Measurements from ENCODE around the gene MAL.
"Not testable (repeated sequence)": the region's sequence is repeated elsewhere in the genome, so short reads cannot be mapped to it uniquely, and the experiment has no call there.

Gene MAL

DNA sequence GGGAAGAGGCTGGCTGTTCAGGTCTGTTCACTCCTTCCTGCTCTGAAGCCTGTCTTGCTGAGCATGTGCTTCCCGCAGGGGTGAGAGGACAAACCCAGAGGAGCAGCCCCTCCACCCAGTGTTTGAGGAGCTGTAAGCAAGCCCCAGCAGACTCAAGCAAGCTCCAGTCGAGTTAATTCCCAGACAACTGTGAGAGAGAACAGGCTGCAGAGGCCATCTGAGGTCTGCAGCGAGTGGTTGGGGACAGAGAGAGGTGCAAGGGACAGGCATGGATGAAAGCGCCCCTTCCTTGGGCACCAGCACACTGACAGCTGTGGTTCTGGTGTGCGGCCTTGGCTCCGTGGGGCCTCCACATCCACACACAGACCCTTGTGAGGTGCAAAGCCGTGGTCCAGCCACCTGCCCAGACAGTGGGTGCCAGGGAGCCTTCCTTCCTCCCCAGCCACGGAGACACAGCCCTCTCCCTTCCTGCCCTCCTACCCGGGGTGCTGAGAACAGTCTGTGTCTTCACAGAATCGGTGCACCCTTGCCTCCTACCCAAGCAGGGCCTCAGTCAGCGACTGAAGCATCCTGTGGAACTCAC is 36.2 kb downstream of the MAL start:
- no peak for DNase-seq (ENCODE audit: low read depth)

DNA sequence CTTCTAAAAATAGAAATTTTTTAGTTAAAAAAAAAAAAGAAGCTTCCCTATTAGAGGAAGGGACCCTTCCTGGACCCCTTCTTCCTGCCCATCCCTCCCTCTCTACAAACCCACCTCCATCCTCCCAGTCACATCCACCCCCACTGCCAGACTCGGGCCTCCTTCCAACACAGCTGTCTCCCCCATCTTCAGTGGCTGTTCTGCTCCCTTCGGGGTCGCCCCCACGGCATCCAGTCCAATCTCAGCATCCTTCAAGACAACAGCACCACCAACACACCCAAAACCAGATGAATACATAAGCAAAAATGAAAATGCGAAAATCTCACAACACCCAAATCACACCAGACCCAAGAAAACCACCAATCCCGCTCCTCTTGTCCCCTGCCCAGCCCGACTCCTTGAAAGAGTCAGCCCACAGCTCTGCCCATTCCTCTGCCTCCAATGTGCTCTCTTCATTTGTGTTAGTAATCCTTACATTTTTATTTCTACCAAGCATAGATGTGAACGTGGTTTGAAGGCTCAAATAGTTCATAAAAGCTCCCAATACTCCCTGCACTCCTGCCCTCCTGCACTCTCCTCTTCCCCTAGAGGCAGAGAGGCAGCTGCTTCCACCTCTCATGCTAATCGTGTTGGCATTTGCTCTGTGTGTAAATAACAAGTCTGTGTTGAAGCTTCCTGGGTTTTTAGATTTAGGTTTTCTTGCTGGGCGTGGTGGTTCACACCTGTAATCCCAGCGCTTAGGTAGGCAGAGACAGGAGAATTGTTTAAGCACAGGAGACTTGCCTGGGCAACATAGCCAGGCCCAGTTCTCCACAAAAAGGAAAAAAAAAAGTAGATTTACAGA is 37.0 kb downstream of the MAL start:
- DNase-seq (ENCODE audit: low read depth) = no peak

DNA sequence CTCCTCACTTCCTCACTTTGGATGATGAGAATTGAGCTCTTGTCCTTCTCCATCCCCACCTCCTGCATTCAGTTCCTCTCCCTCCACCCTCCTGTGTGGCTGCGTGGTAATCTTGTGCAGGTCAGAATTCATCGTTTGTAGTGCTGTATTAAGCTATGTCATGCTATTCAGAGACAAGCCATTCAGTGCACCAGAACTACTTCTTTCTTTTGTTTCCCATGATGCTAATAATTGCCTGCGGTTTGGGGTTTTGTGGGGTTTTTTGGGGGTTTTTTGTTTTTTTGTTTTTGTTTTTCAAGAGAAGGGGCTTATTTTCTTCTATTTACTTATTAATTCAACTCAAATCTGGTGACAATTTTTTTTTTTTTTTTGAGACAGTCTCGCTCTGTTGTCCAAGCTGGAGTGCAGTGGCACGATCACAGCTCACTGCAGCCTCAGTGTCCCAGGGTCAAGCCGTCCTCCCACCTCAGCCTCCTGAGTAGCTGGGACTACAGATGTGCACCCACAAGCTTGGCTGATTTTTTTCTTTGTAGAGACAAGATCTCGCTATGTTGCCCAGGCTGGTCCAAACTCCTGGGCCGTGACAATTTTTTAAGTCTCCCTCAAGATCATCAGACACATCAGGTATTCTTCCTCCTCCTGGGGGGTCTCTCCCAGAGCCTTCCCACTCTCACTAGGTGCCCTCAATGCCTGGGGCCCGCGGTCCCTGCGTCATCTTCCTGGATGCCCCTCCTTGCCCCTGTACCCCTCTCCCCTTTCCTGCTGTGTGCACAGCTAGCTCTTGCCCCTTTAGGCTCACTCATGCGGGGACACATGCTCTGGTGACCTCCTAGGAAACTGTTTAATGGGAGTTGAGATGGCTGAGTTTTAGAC is 37.8 kb downstream of the MAL start:
- no peak for DNase-seq (ENCODE audit: low read depth)

DNA sequence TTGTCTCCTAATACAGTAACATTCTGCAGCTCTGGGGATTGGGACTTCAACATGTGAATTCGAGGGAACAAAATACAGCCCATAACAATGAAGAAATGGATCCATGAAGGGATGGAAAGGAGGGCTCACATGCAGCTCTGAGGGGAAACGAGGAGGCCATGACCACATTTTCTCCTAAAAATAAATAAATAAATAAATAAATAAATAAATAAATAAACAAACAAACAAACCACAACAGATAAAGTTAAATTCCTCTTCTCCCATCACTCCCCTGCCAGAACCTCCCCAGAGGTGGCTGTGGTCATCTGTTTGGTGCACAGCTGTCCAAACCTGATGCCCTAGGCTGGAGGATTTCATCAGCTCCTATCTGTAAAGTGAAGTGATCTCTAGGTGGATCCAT is 42.7 kb downstream of the MAL start:
- no peak for DNase-seq (ENCODE audit: low read depth)

DNA sequence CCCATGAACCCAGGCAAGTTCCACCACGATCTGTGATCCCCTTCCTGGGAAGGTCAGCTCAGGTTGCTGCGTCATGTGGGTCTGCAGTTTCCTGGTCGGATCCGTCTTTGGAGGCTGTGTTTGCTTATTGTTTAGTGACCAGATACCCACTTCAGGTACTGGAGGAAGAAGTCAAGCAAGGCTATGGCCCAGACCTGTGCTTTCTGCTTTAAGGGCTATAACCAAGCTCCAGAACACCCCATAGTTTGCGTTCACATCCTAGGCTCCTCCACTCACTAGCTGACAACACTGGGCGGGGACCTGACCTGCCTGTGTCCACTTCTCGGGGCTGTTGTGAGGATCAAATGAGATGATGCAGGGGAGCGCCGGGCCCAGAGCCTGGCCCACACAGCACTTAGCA is 44.0 kb downstream of the MAL start:
- no peak for DNase-seq (ENCODE audit: low read depth)

DNA sequence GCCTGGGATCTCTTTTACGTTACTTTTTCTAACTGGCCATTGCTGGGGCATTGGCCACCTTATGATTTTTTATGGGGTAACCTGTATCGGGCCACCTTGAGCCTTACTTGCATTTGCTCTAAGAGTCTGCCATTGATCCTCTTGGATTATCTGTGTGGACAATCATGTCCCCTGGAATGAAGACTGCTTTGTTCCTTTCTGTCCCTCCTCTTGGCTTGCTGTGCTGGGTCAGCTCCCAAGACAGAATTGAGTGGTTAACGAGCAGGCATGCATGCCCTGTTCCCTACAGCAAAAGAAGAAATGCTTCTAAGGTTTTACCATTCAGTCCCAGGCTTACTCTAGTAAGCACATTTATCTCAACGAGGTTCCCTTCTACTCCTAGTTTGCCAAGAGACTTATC is 46.3 kb downstream of the MAL start:
- DNase-seq (ENCODE audit: low read depth) = no peak

DNA sequence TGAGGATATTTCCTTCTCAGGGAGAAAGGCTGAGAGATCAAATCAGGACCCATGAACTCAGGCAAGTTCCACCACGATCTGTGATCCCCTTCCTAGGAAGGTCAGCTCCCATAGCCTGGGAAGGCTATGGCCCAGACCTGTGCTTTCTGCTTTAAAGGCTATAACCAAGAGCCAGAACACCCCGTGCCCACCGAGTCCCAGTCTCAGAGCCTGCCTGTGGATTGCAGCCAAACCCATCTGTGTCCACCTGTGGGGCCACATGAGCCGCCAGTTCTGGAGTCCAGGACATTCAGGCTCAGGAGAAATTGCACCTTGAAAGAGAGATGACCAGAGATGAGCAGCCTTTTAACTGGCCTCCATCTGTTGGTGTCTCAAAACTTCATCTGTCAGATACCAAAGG is 46.9 kb downstream of the MAL start:
- no peak for DNase-seq (ENCODE audit: low read depth)

DNA sequence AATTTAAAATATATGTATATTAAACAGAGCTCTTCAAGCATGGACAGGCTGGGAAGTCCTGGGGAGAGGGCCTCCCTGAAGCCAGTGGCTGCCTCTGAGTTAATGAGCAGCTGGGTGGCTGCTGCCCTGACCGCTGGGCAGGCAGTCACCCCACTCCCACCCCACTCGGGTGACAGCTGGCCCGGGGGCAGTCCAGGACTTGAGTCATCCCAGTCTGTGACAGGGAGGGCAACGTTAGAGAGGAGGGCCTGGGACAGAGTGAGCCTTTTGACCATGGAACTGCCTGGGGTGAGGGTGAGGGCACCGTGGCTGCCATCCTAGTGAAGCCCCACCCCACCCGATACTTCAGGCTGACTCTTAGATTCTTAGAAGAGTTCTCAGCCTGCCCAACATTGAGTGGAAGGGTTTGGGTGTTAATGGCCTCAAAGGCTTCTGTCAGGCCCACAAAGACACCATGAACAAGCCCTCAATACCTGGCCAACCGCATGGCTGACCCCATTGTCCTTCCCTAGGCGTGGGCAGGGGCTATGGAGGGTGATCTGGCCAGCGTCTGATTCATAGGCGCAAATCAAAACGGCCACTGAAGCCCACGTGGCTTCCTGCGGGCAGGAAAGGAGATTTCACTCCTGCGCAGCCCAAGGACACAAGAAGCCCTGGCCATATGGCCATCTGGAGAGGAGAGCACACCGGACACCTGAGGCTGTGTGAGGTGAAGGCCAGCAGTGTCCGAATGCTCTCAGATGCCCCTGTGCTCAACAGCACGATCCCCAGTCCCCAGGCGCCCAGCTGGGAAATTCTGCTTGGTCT is 48.6 kb downstream of the MAL start:
- no peak for DNase-seq (ENCODE audit: low read depth)

DNA sequence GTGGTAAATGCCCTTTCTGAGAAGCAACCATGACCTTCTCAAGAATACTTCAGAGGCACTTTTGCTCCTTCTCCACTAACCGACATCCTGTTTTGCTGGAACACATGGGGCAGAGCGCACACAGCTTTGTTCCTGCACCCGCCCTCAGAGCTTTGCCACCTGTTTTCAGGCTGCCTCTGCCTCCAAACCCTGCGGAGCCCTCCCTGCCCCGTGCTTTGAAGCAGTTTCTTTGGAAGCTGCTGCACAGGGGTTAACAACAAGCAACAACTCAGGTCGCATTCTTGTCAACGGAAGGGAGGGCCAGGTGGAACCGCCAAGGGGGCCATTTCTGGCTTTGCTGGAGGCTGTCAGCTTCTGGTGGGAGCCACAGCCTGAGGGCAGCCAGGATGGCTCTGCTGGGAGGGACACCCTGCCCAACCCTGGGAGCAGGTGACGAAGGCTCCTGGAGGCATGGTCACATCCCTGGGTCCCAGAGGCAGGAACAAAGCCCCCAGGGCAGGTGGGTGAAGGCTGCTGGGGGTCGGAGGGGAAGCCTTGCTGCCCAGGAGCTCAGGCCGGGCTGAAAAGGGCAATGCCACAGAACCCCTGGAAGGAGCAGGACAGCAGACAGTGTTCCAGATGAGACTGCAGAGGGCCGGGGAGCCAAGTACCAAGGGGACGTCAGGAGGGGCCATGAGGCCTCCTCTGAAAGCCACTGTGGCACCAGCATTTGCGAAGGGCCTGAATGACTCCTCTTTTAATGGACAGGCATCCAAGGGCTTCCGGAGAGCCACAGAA is 49.3 kb downstream of the MAL start:
- DNase-seq (ENCODE audit: low read depth) = peak; percentile 55

DNA sequence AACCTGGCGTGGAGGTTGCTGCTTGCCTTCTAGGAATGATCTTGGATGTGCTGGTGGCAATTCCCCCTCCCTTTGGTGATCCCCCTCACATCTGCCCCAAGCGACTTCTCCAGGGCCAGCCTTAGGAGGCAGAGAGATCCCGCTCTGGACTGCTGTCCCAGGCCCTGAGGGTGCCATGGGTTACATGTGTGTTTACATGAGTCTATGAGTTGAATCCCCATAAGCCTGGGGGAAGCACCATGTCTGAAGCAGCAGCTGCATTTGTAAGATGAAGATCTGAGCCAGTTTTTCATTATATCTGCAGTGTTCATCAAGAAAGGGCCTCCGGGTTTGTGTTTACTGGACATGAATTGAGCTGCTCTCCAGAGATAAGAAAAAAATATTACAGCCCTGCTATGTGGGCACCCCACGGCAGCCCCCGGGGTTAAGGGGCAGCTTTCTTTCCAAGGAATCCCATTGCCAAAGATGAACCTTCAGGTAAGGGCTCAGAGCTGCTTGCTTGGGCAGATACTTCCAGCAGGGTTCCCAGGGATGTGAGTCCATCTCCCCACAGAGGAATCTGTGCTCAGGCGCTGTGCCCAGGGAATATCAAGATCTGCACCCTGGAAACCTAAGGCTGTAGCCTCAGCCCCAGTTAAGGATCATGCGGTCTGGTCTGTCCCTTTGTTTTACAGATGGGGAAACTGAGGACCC is 50.1 kb downstream of the MAL start:
- DNase-seq (ENCODE audit: low read depth) = no peak

DNA sequence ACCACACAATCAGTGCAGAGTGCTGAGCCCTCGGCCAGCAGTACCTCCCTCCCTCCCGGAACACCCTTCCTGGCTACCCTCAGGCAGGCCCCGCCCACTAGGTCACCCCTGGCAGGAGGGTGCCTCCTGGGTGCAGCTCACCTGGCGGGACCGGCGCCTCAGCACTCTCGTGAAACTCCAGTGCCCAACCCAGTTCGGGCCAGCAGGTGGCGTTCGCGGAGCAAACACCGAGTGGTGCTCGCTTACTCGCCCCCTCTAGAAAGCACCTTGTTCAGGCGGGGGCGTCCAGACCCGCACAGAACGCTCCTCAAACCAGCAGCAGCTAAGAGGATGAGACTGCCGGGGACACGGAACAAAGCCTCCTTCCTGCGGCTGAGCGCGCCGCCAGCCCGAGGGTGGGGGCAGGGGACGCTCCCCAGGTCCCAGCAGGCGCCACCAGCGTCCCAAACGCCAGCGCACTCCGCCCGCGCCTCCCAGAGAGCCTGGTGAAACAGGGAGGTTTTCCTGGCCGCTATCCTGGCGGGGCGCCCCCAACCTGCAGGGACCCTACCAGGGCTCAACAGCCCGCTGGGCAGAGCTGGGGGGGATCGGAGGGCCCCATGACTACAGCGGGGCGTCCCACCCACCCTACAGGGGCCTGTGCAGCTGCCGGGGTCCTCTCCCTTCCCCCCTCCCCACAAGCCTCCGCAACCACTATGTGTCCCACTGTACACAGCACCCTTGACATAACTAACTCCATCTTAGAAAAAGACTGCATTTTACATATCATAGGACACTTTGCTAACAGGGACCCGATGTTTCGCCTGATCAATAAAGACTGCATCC is 51.4 kb downstream of the MAL start:
- peak; percentile 89 for DNase-seq (ENCODE audit: low read depth)

DNA sequence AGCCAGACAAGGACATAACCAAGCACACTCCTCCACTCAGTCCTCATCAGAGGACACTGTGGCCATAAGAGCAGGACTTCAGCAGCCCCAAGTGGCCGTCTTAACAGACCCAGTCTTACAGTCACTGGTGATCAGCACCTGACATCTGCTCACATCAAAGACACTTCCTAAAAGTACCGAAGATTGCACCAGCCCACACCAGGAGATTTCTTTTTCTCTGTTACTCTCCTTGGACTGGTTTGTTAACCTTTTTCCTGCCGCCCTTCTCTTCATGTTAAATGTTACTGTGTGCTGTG is 52.0 kb downstream of the MAL start:
- no peak for DNase-seq (ENCODE audit: low read depth)

DNA sequence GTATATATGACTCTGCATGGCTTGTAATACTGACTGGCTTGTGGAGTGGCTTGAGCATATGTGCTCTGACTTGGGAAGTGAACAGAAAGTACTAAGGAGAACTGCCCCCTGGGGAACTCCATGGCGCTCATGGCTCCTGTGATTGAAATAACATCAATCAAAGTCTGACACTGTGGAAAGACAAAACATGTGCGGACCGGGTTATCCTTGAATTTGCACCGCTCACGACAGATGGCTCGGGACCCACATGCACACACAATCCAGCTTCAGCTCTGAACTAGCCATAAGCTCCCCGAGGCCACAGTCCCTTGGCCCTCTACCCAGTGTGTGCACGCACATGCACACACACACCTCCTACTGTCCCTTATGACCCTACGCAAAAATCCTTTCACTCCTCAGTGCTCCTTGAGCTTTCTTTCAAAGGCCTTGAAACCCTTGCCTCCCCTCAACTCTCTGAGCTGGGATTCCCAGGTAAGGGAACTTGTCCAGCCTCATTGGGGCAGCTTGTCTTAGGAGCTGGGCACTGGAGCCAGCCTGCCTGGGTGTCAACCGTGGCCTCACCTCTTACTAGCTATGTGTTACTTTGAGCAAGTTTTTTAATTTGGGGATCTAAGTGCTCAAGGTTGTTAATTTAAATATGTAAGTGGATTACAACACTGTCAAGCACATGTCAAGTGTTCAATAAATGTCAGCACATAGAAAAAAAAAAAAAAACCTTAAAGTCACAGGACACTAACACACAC is 52.5 kb downstream of the MAL start:
- no peak for DNase-seq (ENCODE audit: low read depth)

DNA sequence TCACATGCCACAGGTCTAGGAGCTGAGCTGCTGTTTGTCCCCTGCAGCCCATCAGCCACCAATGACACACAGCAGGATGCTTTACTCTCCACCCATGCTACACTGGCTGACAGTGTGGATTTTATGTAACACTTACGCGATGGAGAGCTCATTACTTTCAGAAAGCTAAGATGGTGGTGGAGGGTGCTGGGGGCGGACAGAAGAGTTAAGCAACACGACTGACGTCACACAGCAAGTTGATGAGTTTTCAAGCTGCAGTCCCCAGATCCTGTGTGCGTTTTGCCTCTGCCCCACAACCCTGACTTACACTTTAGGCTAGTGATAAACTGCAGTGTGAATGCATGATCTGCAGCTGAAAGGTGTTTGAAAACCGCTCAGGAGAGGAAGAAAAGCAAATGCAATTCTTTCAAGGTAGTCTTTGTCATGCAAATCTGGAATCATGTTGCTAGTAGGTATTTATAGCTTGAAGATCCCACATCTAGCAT is 53.7 kb downstream of the MAL start:
- DNase-seq (ENCODE audit: low read depth) = no peak

DNA sequence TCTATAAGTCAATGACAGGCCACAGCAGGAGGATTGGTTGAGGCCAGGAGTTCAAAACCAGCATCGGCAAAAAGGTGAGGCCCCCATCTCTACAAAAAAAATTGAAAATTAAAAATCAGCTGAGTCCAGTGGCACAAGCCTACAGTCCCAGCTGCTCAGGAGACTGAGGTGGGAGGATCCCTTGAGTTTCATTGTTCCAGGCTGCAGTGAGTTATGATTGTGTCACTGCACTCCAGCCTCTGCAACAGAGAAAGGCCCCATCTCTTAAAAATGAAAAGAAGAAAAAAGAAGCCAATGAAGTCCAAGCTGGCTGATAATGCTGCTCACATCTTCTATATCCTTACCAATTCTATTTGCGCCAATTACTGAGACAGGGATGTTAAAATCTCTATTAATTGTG is 57.0 kb downstream of the MAL start:
- no peak for DNase-seq (ENCODE audit: low read depth)

DNA sequence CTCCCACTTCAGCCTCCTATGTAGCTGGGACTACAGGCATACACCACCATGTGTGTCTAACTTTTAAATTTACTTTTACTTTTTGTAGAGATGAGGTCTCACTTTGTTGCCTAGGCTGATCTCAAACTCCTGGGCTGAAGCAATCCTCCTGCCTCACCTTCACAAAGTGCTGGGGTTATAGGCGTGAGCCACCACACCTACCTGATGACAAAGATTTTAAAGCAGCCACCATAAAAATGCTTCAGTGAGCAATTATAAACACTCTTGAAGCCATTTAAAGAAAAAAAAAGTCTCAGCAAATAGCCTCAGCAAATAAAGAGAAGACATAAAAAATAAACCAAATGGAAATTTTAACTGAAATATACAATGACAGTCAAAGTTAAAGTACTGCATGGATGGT is 60.5 kb downstream of the MAL start:
- no peak for DNase-seq (ENCODE audit: low read depth)

DNA sequence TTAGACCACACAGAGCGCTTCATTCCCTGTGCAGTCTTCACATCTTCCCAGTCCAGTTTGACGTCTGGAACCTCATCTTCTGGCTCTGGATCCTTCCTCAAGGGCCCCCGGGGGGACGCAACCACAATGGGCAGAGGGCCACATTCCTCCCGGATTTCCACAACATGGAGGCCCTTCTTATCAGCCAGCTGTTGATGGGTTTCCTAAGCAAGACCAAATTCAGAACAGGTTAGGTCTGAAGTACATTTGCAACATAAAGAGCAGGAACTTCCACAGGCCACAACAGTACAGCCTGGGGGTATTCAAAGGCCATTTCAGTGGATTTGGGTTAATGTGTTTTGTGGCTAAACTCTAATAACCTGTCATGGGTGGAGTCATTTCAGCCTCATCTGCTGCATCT is 61.9 kb downstream of the MAL start:
- DNase-seq (ENCODE audit: low read depth) = no peak

DNA sequence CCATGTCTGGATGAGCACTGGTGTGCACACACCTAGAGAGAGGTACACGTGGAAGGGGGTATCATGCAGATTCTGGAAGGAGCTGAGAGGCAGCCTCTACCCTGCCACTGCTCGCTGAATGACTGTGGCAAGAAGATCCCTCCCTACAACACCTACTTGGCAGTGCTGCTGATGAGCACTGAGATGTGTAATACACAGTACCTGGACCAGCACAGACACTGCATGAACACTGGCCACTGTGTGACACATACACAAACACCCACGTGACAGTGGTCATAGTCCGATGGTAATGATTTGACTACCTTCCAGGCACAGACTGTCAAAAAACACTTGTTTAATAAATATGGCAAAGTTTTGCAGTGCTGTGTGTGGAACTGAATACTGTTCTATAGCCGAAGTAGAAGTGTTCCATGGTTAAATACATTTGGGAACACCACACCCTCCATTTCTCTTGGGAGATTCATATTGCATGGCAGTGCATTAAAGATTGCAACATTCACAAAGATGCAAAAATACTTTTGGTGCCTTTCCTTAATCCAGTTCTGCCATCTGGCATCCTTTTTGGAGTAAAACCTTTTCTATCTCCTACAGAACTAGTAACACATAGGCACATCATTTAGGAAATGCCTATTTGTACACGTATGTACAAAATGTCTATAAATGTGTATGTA is 66.5 kb downstream of the MAL start:
- no peak for DNase-seq (ENCODE audit: low read depth)

DNA sequence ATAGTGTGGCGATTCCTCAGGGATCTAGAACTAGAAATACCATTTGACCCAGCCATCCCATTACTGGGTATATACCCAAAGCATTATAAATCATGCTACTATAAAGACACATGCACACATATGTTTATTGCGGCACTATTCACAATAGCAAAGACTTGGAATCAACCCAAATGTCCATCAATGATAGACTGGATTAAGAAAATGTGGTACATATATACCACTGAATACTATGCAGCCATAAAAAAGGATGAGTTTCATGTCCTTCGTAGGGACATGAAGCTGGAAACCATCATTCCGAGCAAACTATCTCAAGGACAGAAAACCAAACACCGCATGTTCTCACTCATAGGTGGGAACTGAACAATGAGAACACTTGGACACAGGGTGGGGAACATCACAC is 72.8 kb downstream of the MAL start:
- DNase-seq (ENCODE audit: low read depth) = not testable (repeated sequence)
